Measurements from ENCODE around the gene ALKBH5.

GRCh38 chr17:18157354-18157985 lies 26.2 kb upstream of the ALKBH5 start:
- TF ChIP-seq EZH2 (IDR thresholded peaks at IDR 0.05; ENCODE audit: insufficient read depth, poor library complexity, severe bottlenecking) (no peak), EZH2phosphoT487 (IDR thresholded peaks at IDR 0.05; ENCODE audit: insufficient read depth, low read depth) (no peak)

All from GM23248 (cell line).